ENCODE results near the gene ISG20L2.

Gene ISG20L2

GRCh38 chr1:156740741-156741480, 12.3 kb upstream of the ISG20L2 start, which contains the start of gene MRPL24:
Gene MRPL24 (minus strand): TSS chr1:156741088. CDS start chr1:156738704, 2,384 bp downstream.
- DNase-seq (ENCODE audit: low read depth in 2 of 2) = peak; percentile 92 to 96

DNA sequence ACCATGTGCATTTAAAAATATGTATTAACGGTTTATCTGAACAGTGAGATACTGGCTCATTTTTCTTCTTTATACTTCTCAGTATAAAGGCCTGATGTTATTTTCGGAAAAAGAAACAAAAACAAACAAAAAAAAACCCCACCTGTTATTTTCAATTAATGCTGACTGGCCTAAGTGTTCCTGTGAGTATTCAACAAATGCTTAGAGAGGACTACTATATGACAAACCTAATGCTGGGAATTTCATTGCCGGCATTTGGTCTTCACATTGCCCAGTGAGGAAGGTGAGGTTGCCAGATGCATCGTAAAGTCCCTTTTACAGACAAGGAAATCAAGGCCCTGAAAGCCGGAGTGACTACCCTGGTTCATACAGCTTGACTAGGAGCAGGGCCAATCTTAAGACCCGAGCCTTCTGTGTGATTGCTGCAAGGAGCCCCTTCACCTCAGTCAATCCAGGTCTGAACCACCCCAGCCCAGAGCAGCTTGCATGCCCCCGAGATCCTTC, 11.7 kb upstream of the ISG20L2 start:
- DNase-seq (ENCODE audit: low read depth in 2 of 2) = no peak

- DNase-seq (ENCODE audit: low read depth in 2 of 2) = no peak
Observed at GRCh38 chr1:156738916-156739315, 10.3 kb upstream of the ISG20L2 start.

DNA sequence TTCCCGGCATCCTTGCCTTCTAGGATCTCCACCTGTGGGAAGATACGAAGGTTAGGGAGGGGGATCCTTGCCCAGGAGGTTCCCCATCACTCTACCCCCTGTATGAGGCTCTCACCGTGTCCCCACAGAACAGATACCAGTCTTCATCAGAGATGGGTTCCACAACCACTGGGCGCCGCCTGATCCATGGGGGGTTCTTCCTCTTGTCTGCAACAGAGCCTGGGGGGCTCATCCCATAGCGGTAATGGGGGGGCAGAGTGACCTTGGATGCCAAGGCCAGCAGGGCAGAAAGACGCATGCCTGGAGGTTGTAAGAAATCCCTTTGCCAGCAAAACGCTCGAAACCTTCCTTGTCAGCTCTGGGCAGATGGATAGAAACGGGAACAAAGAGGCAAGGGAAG, 9.8 kb upstream of the ISG20L2 start:
- DNase-seq (ENCODE audit: low read depth in 2 of 2) = no peak

DNA sequence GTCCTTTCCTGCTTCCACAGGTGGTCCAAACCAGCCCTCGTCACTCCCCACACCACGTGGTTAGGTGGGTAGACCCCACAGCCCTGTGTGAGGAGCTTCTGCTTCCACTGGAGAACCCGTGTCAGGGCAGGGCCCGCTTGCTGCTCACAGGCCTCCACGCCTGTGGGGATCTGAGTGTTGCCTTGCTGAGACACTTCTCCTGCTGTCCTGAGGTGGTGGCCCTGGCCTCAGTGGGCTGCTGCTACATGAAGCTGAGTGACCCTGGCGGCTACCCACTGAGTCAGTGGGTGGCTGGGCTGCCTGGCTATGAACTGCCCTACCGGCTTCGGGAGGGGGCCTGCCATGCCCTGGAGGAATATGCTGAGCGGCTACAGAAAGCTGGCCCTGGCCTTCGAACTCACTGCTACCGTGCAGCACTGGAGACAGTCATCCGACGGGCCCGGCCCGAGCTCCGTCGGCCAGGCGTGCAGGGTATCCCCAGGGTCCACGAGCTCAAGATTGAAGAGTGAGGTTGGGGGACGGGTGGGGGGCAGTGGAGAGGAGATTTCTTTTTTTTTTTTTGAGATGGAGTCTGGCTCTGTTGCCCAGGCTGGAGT, 5.5 kb upstream of the ISG20L2 start:
- DNase-seq (ENCODE audit: low read depth in 2 of 2) = no peak

GRCh38 chr1:156727926-156728598, 504 bp downstream of the ISG20L2 start, which contains the start of gene METTL25B:
Gene METTL25B (plus strand): TSS chr1:156728469. CDS start chr1:156729105, 636 bp downstream.
- peak in 1 of 2 donors; percentile 54 for DNase-seq (ENCODE audit: low read depth in 2 of 2)

- DNase-seq (ENCODE audit: low read depth in 2 of 2) = no peak
Observed at GRCh38 chr1:156727492-156727891, 1.1 kb downstream of the ISG20L2 start.

GRCh38 chr1:156726549-156727226, 1.9 kb downstream of the ISG20L2 start:
- no peak for DNase-seq (ENCODE audit: low read depth in 2 of 2)

DNA sequence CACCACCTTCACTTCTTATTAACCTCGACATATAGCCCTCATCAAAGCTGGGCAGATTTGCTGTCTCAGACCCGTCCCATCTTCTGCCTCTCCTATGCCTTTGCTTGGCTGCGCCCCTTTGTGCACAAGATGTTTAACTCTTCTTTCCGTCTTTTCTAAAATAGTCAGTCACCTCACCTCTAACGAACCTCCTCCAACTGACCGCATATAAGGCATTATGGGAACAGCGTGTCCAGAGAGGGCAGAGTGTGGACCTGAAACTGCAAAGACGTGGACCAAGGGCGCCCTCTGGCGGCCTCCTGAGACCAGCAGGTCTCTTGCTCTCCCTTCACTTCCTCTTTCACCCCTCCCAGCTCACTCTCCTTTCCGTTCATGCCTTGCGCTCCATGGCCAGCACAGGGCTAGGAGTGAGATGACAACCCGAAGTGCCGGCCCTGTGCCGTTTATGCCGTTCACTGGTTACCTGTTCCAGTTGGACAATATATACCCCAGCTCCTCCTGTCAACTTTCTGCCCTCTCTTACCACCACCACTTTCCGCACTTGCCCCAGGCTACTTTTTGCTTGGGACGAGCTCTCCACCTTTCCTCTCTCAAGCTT, 2.8 kb downstream of the ISG20L2 start:
- peak; percentile 55 to 63 for DNase-seq (ENCODE audit: low read depth in 2 of 2)

- no peak for DNase-seq (ENCODE audit: low read depth in 2 of 2)
Observed at GRCh38 chr1:156721535-156721934, 7.0 kb downstream of the ISG20L2 start.

DNA sequence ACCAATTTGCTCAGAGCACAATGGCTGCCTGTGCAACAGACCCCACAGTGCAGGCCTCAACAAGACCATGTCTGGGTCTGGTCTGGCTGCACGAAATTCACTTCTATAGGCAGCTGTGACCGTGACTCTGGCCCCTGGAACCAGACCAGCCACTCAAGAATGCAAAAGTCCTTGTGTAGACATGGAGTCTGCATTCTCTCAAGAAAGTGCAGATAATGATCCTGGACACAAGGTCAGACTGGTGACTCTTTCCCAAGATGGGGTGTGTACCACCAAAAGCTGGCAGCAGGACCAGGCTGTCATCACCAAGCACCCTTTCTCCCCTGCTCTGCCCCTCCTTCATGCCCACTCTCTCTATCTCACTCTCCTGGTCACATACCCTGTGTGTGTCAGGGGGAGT, 7.4 kb downstream of the ISG20L2 start:
- no peak for DNase-seq (ENCODE audit: low read depth in 2 of 2)

GRCh38 chr1:156717351-156717750, 11.2 kb downstream of the ISG20L2 start:
- DNase-seq (ENCODE audit: low read depth in 2 of 2) = no peak

- no peak for DNase-seq (ENCODE audit: low read depth in 2 of 2)
Observed at GRCh38 chr1:156714830-156715229, 13.7 kb downstream of the ISG20L2 start.

DNA sequence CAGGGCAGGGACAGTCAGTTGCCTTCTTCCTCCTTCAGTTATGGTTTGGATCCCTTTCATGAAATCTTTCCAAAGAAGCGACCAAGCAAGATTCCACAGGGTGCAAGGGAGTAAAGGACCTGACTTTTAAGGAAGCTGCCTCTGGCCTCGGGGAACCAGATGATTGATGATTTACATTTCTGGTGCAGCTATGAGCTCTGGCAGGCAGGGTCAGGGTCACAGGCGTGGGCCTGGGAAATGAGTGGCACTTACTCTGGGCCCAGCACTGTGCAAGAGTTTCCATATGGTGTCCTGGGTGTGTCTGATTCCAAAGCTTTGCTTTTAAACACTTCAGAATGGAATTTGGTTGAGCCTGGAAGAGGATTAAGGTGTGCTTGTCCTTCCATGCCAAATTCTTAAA, 15.9 kb downstream of the ISG20L2 start:
- no peak for DNase-seq (ENCODE audit: low read depth in 2 of 2)

GRCh38 chr1:156711011-156711817, 17.4 kb downstream of the ISG20L2 start:
- DNase-seq (ENCODE audit: low read depth in 2 of 2) = no peak

DNA sequence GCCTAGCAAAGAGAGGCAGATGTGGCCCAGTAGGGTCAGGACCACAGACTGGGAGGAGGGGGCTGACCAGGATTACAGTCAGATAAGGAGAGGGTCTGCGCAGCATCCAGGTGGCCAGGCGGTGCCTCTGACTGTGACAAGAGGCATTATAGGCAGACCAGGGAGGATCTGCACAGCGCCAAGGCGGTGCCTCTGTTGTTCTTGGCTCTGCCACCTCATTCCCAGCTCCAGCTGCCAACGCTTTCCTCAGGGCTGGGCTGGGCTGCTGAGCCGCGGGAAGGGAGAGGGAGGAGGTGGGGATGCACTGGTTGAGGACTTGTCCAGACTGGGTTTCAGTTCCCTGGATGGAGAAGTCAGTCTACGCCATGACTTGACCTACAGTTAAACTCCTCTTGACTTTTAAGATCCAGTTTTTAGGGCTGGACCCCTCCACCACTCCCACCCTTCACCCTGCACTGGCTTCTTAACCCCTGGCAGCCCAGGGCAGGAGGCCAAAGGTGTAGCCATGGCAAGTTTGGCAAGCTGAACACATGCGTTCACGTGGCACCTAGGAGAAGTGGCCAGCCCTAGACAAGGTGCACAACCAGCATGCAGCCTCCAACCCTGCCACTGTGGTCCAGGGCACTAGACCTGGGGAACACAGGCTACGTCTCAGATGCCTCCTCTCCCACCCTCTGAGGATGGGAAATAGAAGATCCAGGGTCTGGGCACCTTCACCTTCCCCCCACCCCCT, 18.6 kb downstream of the ISG20L2 start:
- no peak for DNase-seq (ENCODE audit: low read depth in 2 of 2)

- no peak for DNase-seq (ENCODE audit: low read depth in 2 of 2)
Observed at GRCh38 chr1:156709031-156709430, 19.5 kb downstream of the ISG20L2 start.

- no peak for DNase-seq (ENCODE audit: low read depth in 2 of 2)
Observed at GRCh38 chr1:156708218-156708661, 20.3 kb downstream of the ISG20L2 start.

DNA sequence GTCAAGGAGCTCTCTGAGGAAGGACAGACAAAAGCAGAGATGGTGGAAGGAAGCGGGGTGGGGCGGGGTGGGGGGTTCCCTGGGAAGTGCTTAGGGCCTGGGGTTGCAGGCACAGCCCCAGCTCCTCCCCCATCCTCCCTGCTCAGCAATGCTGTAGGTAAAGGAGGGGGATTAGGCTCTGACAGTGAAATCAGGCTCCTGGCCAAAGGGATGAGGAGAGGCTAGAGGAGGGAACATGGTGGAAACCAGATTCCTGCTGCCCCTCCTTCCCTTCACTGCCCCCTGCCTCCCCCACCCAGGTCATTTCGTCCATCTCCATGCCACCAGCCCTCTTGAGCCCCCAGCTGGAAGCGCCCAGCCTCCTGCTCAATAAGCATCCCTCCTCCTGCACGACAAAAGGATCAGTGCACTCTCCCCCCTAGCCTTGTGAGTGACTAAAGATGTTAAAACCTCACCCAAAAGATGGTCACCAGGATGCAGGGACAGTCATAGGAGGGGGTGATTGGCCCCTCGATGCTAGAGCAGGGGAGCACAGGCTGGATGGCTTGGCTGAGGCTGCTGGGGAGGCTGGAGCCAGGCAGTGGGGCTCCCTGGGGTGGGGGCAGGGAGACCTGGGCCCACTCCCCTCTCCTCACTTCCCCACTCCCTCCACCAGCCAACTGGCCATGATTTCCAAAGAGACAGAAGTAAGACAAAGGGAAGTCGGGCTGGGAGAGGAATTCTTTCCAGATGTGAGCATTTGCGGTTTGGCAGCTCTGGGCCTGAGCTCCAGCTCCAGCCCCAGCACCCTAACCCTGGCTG, 20.9 kb downstream of the ISG20L2 start:
- no peak for DNase-seq (ENCODE audit: low read depth in 2 of 2)

Data from activated CD8-positive, alpha-beta memory T cell treated with anti-CD3 and anti-CD28 coated beads for 4 hours (primary cell).